HG02798 (cell line): ENCODE results near the gene ZMYND8.

Experiments
- ATAC-seq: cut with Tn5 transposase; IDR thresholded peaks from one replicate; pipeline ENCODE4 v1.9.1; 2021; ENCODE audit warnings: mild to moderate bottlenecking; ENCODE audit not compliant: unreplicated experiment, poor library complexity

ZMYND8 gene

GRCh38 chr20:47160992-47161391 is 195.5 kb downstream of the ZMYND8 start:
- ATAC-seq: no peak

- no peak for ATAC-seq
Observed at GRCh38 chr20:47160240-47160639, 196.3 kb downstream of the ZMYND8 start.
